SKM-1 (cell line): Measurements from ENCODE around the gene HNRNPUL2.

Experiments used
- DNase-seq: peaks from one replicate; lab custom pipeline; 2025; ENCODE audit not compliant: unreplicated experiment; lab: John Stamatoyannopoulos, UW

HNRNPUL2 gene

GRCh38 chr11:62671608-62672389, 55.5 kb downstream of the HNRNPUL2 start, which contains the start of the genes LBHD1 and UQCC3:
Gene LBHD1 (minus strand): TSS chr11:62672267. CDS start chr11:62670031, 2,236 bp downstream.
Gene UQCC3 (plus strand): TSS chr11:62671673. CDS start chr11:62671746, 73 bp downstream.
- peak; percentile 67 for DNase-seq

GRCh38 chr11:62671236-62671607, 56.0 kb downstream of the HNRNPUL2 start:
- DNase-seq = no peak

GRCh38 chr11:62669420-62670161, 57.7 kb downstream of the HNRNPUL2 start:
- no peak for DNase-seq

- DNase-seq = no peak
Measured at GRCh38 chr11:62667460-62667859, 59.8 kb downstream of the HNRNPUL2 start.

GRCh38 chr11:62666259-62666926, 60.9 kb downstream of the HNRNPUL2 start:
- no peak for DNase-seq

GRCh38 chr11:62665599-62666258, 61.5 kb downstream of the HNRNPUL2 start:
- no peak for DNase-seq

- DNase-seq = peak; percentile 89
Measured at GRCh38 chr11:62665075-62665598, 62.1 kb downstream of the HNRNPUL2 start, which contains the start of the genes C11orf98 and CSKMT. Gene C11orf98 (minus strand): TSS chr11:62665210. CDS start chr11:62665169, 41 bp downstream. Gene CSKMT (plus strand): TSS chr11:62665312. CDS start chr11:62665880, 568 bp downstream.

GRCh38 chr11:62664405-62665074, 62.7 kb downstream of the HNRNPUL2 start:
- no peak for DNase-seq
